Left renal cortex interstitium (tissue), 4 donors: ENCODE data around the gene MRAS. TPM values are rescaled to one million over a fixed set of nuclear protein-coding genes. Genes with fewer than 3 reads are reported as not detected.
"Not testable (repeated sequence)": the region's sequence is repeated elsewhere in the genome, so short reads cannot be mapped to it uniquely, and the experiment has no call there.

Experiments
- DNase-seq, 4 donors: peaks; one replicate each; pipeline ENCODE4 v3.0.0-alpha.2; 2013; ENCODE audit warnings: low read depth in 4 of 4, low spot score in 2 of 4, missing footprints in 1 of 4
- polyA plus RNA-seq, 4 donors: library from polyadenylated mRNA; unstranded; fragments of 120-200 nt; gene quantifications; one replicate each; pipeline ENCODE4 v1.2.1, GENCODE V29; 2013; ENCODE audit not compliant: insufficient read length in 4 of 4

The MRAS gene
- polyA plus RNA-seq, 4 donors: 28.7 to 33.5 (median 31.0) TPM

DNA sequence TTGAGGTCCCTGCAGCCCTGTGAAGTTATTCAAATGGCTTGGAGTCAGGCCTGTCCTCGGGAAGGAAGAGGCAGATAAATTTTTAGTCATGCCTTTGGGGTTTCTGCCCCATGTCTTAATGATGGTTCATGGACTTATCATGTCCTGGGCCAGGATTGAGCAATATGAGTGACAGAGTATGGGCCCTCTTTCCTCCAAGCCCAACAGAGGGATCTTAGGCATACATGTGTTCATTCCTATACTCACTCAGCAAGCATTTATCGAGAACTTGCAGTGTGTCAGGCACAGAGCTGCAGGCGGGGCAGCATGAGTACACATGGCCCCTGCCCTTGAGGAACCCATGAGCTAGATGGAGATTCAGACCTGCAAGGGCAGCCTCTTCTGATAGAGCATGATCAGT, 92.2 kb downstream of the MRAS start:
- DNase-seq: no peak

DNA sequence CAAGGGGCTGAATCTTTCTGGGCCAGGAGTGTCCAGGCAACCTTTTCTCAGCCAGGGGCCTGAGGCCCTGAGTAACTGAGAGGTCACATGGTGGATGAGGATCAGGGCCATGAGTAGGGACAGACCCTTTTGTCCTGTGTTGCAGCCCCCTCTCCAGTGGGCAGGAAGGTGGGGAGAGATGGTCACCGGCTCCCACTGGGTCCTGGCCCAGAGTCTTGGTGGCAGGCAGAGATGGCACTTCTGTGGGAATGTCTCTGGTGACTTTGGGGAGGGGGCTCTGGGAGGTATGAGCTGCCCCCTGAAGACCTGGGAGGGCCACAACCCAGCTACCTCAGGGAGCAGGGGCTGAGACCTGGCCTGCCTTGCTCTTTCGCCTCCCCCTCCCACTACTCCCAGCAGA, 92.9 kb downstream of the MRAS start:
- DNase-seq: no peak

DNA sequence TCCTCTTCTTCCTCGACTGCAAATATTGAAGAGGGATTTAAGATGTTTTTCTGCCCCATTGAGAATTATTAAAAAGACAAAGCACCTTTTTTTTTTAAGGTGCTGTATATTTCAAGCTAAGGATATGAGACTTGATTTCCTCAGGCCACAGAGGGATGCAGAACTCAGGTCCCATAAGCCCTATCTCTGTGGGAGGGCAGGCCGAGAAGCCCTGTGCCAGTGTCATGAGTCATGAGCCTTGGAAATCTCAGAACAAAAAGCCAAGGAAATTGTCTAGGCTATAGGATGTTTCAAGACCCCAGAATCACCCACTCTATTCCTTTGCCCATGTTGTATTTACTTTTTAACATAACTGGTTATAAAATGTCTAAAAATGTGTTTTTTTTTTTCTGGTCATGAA, 93.4 kb downstream of the MRAS start:
- no peak for DNase-seq

DNA sequence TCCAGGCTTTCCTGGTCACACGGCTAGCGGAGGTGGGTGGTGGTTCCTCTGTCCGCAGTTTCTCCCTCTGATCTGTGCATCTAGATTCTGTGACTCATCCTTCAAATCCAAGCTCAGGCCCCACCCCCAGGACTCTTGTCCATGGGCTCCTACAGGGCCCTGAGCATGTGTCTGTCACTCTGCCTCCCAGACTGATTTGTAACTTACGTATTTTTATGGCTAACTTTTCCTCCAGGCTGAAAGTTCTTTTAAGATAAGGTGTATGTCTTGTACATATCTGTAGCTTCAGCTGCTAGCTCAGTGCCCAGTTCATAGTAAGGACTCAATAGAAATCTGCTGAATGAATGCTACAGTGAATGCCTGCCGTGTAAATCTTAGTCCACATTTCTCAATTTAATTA, 94.1 kb downstream of the MRAS start:
- DNase-seq: no peak

DNA sequence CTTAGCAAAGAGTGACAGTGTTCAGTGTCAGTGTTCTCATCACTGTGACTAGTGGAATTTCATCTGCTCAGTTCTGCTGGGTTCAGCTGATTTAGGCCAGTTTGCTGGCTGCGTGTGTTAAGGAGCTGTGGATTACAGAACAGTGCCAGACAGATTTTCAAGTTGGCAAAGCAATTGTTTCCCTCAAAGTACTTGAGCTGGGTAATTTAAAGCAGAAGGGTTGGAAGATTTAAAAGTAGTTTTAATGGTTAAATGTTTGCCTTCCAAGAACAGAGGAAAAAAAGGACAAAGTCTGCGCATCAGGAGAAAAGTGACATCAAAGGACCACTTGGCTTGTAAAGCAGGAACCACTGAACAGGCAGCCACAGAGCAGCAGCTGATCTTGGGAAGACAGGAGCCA, 94.7 kb downstream of the MRAS start:
- DNase-seq: no peak

DNA sequence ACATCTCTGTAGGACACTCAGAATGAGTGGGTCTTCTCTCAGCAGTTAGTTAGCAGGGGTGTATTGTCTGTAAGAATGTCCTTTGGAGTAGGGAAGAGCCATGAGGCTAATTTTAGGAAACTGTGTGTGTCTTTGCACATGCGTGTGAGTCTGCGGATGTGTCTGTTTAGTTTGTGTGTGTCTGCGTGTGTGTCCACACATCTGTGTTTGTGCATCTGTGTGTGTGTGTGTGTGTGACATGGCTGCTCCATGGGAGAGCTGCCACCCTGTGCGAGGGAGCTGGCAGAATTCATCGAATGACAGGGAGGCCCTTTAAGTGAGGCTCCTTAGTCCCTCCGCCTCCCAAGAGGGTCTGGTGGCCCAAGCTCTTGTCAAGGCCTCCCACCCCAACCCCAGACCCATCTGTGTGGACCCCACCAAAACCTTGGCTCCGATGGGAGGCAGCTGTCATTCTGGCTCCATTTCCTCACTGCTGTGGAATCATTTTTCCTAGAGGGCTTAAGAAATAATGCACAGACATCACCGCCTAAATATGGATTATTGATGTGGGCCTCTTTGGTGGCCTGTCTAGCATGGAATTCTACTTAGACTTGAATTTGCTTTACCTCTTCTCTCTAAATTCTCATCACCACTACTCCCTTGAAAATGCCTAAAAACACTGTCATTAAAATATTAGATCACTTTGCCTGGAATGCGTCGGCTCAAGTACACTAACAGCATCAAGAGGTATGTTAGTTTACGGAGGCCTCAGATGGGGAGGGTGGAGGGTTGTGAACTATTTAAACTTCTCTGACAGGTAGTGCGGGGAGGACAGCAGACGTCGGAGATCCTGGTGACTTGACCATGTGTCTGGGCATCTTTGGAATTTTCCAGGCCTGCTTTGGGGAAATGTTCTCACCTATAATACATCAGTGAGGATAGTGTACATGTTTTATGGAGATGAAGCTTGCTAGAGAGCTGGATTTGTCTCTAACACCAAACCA, 95.4 kb downstream of the MRAS start:
- no peak for DNase-seq

DNA sequence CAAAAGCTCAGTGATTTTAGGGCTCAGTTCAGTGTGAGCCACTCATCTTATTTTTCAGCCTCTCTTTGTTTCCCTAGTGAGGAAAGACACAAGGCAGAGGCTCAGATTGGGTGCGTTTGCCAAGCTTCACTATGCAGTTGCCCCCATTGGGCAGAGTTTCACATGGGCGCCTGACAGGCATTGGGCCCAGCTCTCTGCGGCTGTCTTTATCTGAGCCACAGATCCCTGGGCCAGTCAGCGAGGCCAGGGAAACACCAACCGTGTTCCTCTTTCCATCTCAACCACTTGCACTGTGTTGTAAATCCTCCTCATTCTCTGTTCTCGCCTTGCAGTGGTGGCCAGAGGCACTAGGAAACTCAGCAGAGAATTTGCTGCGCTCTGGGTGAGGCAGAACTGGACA, 96.9 kb downstream of the MRAS start:
- no peak for DNase-seq

DNA sequence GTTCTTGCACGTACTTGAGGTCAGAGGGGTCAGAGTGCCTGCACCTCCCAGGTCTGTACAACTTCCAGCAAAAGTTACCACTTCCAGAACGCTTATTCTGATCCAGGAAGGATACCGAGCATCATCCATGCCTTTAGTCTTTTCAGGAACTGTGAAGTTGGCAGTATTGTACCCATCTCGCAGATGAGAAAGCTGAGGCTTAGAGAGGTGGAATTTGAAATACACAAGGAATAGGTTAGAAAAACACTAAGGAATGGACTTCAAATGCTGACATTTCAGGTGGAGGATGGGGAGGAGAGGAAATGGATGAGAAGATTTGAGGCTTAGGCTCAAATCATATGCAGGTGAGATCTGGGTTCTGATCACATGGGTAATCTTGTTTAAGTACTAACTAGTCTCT, 97.3 kb downstream of the MRAS start:
- no peak for DNase-seq

DNA sequence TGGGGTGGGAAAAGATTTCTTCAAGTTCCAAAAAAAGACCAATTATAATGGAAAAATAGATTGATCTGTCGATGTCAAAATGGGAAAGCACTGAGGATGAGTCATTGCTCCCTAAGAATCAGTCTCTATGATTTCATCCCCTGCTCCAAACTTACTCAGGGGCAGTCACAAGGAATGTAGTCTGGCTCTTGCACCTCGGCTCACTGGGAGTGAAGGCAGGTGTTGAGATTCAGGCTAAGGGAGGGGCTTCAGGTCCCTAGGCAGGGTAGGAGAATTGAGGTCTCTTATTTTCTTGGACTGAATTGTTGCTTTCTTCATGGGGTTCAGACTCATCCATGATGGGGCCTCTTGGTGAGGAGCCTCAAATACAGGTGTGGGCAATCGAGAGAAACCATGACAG, 100.3 kb downstream of the MRAS start:
- no peak for DNase-seq

DNA sequence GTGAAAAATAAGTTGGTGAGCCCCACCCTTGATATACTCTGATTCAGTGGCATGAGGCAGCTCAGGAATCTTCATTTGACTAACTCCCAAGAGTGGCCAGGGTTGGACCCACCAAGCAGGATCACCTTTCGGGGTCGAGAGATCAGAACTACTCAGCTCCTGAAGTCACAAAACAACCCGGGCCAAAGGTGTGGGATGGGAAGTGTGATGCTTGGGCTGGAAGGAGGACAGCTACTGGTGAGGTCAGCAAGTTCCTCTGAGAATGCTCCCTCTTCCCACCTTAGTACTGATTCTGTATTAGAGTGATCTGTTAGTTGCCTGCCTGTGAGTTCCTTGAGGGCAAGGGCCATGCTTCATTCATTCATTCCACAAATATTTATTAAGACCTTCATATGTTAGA, 101.1 kb downstream of the MRAS start:
- DNase-seq: no peak

DNA sequence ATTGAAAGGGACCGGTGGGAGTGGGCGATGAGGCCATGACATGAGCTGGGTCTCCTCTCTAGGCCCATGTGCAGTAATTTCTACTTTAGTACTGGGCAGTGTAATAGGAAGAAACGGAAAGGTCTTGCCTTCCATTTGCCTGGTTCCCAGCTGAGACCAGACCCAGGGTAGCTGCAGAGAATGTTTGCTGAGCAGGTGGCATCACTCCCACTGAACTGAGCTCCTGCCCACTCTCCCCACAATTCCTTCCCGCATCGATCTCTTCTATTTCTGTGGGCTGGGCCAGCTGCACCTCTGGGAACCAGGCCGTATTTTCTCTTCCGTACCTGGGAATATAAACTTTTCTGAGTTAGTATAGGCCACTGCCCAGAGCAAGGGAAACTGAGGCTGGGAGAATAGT, 101.8 kb downstream of the MRAS start:
- no peak for DNase-seq

DNA sequence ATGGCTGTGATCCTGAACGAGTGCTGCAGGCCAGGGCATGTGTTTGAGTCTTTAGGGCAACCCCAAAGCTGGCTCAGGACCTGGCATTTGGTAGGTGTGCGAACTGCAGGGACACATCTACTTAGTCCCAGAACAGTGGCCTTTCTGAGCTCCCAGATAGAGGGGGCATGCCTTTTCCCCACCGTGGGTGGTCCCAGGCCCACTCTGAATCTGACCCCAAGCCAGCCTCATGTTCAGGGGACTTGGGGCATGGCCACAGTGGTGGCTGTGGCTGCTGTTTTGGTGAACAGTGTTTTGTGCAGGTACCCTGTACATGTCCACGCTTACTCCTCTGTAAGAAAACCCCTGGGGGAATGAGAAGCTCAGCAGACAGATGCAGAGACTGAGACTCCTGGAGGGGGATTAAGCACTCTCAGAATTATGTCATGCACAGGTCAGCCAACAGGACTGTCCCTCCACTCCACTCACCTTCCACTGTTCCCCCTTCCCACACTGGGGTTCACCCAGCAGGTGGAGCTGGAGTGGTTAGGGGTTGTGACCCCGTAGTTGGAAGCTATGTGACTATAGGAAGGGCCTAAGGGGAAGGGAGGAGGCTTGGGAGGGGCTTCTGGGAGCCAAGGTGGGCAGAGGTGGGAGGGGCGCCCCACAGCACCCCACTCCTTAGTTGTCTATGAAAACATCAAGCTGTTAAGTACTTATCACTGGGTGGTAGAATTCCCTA, 102.5 kb downstream of the MRAS start:
- no peak for DNase-seq

DNA sequence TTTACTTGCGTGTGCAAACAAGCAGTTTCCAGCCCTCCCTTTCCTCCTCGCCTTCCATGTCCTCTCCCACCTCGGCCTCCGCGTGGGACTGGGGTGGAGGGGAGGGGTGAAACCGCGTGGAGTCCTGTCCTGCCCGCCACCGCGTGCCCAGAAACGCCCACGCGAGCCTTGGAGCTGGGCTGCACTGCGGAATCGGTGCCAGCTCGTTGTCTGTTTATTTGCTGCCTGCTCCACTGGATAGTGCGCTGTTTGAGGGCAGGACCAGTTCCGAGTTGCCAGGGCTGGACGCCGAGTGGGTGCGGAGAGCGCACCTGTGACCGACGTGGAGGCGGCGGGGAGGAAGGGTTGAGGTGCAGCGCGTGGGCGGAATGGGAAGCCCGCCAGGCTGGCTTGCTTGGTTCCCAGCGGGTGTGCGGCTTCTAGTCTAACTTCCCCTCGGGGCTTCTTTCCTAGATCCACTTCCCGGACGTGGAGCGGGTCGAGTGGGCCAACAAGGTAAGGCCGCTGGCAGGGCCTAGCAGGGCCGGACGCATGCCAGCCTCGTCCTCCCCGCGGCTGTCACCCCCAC, 103.3 kb downstream of the MRAS start:
- no peak for DNase-seq

DNA sequence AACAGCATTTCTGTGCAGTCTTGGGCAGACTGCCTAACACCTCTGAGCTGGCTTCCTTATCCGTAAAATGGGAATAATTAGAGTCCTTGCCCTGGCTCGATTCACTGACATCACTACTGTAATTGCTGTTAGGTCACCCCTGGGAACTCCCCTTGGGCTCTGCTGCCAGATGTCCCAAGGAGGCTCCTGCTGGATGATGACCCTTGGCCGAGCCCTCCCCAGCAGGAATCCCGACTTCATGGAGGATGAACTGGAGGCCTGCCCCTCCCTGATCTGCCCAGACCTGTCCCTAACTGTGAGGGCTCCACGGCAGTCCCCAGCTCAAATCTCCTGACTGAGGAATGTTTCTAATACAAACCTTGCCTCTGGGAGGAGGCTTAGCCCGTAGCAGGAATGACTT, 104.1 kb downstream of the MRAS start:
- no peak for DNase-seq

DNA sequence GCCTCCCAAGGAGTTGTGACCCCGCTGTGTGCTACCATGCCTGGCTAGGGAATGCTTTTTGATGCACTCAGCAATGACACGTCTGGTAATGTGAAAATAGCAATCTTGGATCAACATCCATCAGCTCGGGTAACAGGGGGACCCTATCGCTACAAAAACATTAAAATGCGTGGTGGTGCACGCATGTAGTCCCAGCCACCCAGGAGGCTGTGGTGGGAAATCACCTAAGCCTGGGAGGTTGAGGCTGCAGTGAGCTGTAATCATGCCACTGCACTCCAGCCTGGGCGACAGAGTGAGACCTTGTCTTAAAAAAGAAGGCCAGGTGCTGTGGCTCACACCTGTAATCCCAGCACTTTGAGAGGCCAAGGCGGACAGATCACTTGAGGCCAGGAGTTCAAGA, 105.6 kb downstream of the MRAS start:
- not testable (repeated sequence) for DNase-seq

Other genes with a start within 250 kb of the MRAS start
- gene DZIP1L, start 233.0 kb upstream of the MRAS start, polyA plus RNA-seq: 10 to 100 TPM; 12.1 to 27.6 (median 19.6) TPM
- gene A4GNT, start 216.2 kb upstream of the MRAS start, polyA plus RNA-seq: 1 to 10 TPM in 2 of 4 donors, under 1 TPM in 2; 0.68 to 3.4 (median 1.7) TPM
- 10 to 100 TPM; 17.6 to 23.6 (median 19.8) TPM for gene DBR1, start 173.7 kb upstream of the MRAS start, polyA plus RNA-seq
- gene ARMC8, start 161.3 kb upstream of the MRAS start, polyA plus RNA-seq: 10 to 100 TPM; 40.0 to 53.1 (median 48.3) TPM
- gene NME9, start 18.7 kb upstream of the MRAS start, polyA plus RNA-seq: 1 to 10 TPM; 1.7 to 4.6 (median 3.4) TPM
- 1 to 10 TPM in 3 of 4 donors, under 1 TPM in 1; 0.75 to 2.2 (median 1.6) TPM for gene ESYT3, start 86.0 kb downstream of the MRAS start, polyA plus RNA-seq
- gene CEP70, start 245.7 kb downstream of the MRAS start, polyA plus RNA-seq: 10 to 100 TPM; 34.0 to 48.1 (median 39.4) TPM